WI38 (cell line): Measurements from ENCODE around the gene SCN8A.

Source experiments
- H3K4me3 ChIP-seq: 2 replicates; pipeline ENCODE4 v1.5.1; 2011; ENCODE audit warnings: low read depth, mild to moderate bottlenecking, control low read depth, low read length
- CTCF ChIP-seq: IDR thresholded peaks from 2 replicates; pipeline ENCODE4 v1.5.1; 2012; ENCODE audit warnings: low read depth, mild to moderate bottlenecking, control low read depth, low read length

SCN8A gene

GRCh38 chr12:51682981-51683380 lies 91.9 kb downstream of the SCN8A start:
- H3K4me3 ChIP-seq, result no peak overlapping the region
- TF ChIP-seq CTCF, result no peak

GRCh38 chr12:51683763-51684357 lies 92.8 kb downstream of the SCN8A start:
- TF ChIP-seq CTCF, result no peak
- no peak overlapping the region for H3K4me3 ChIP-seq

- TF ChIP-seq CTCF, result no peak
Observed at GRCh38 chr12:51686727-51687126, 95.7 kb downstream of the SCN8A start.

GRCh38 chr12:51687177-51687576 lies 96.1 kb downstream of the SCN8A start:
- TF ChIP-seq CTCF, result no peak
- H3K4me3 ChIP-seq, result no peak overlapping the region

More at GRCh38 chr12:51686727-51687126, 95.7 kb downstream of the SCN8A start:
- no peak overlapping the region for H3K4me3 ChIP-seq

GRCh38 chr12:51687614-51688013 lies 96.6 kb downstream of the SCN8A start:
- no peak overlapping the region for H3K4me3 ChIP-seq
- no peak for TF ChIP-seq CTCF

GRCh38 chr12:51689983-51690382 lies 99.0 kb downstream of the SCN8A start:
- TF ChIP-seq CTCF, result no peak

GRCh38 chr12:51692016-51692415 lies 101.0 kb downstream of the SCN8A start:
- H3K4me3 ChIP-seq, result no peak overlapping the region
- no peak for TF ChIP-seq CTCF

More at GRCh38 chr12:51689983-51690382, 99.0 kb downstream of the SCN8A start:
- no peak overlapping the region for H3K4me3 ChIP-seq
